H1 (cell line): ENCODE data around the gene ANKRD9. TPM values are rescaled to one million over a fixed set of nuclear protein-coding genes. Genes with fewer than 3 reads are reported as not detected.

Source experiments
- CTCF ChIA-PET: fragments of 300-600 bp; sonication (Branson Sonifier 250); formaldehyde crosslinking; loops from one replicate; lab custom pipeline; 2021; ENCODE audit not compliant: partially characterized antibody; lab: Charles Lee
- POLR2A ChIA-PET: fragments of 300-600 bp; sonication (Branson Sonifier 250); formaldehyde crosslinking; loops from one replicate; lab custom pipeline; 2021; ENCODE audit warnings: inconsistent platforms; ENCODE audit not compliant: partially characterized antibody; lab: Charles Lee
- DNase-seq, 2 experiments: peaks; one replicate each; pipeline versions ENCODE4 v3.0.0 to v3.0.0-alpha.2; 2010 to 2022; ENCODE audit warnings: low spot score in 2 of 2, low read depth in 1 of 2, mixed read lengths in 1 of 2
- FAIRE-seq: peaks from 2 replicates; lab custom pipeline; 2011; peaks lifted over from hg19 to GRCh38; lab: Jason Lieb, UNC
- H2AFZ ChIP-seq: 2 replicates; pipeline ENCODE4 v1.8.1; 2012; ENCODE audit warnings: low read length, inconsistent platforms
- H2AK5ac ChIP-seq: 2 replicates; pipeline ENCODE4 v1.6.1; 2013; ENCODE audit warnings: low read depth, low read length
- H2BK120ac ChIP-seq: replicated peaks from 2 replicates; pipeline ENCODE3; 2013; ENCODE audit warnings: low read depth, low read length, inconsistent platforms
- H2BK12ac ChIP-seq: 2 replicates; pipeline ENCODE4 v1.6.1; 2013; ENCODE audit warnings: low read depth, low read length
- H2BK15ac ChIP-seq: 2 replicates; pipeline ENCODE4 v1.6.1; 2013; ENCODE audit warnings: low read length
- H2BK20ac ChIP-seq: 2 replicates; pipeline ENCODE4 v1.6.1; 2013; ENCODE audit warnings: low read length
- H2BK5ac ChIP-seq: 2 replicates; pipeline ENCODE4 v1.6.1; 2013; ENCODE audit warnings: low read depth, low read length
- H3K14ac ChIP-seq: 2 replicates; pipeline ENCODE4 v1.6.1; 2013; ENCODE audit warnings: inconsistent platforms; ENCODE audit not compliant: insufficient read length
- H3K18ac ChIP-seq: 2 replicates; pipeline ENCODE4 v1.6.1; 2013; ENCODE audit warnings: low read length; ENCODE audit errors: extremely low read depth
- H3K23ac ChIP-seq: 2 replicates; pipeline ENCODE4 v1.6.1; 2013; ENCODE audit warnings: inconsistent platforms; ENCODE audit not compliant: insufficient read length
- H3K23me2 ChIP-seq: 2 replicates; pipeline ENCODE4 v1.6.1; 2013; ENCODE audit warnings: low read depth, low read length
- H3K27ac ChIP-seq: 2 replicates; pipeline ENCODE4 v1.6.1; 2011; ENCODE audit warnings: low read depth, low read length, inconsistent platforms
- H3K27me3 ChIP-seq, 4 experiments: replicated peaks in 1 of 4; 1 replicate in 1 of 4; 2 replicates in 3 of 4; pipeline versions ENCODE4 v1.6.1 to v1.8.1; 2011 to 2013; ENCODE audit warnings: low read length in 3 of 4, mild to moderate bottlenecking in 3 of 4, inconsistent platforms in 2 of 4, mixed read lengths in 2 of 4, moderate library complexity in 1 of 4; ENCODE audit not compliant: control insufficient read depth in 3 of 4, insufficient read depth in 3 of 4; ENCODE audit errors: extremely low read depth in 1 of 4
- H3K36me3 ChIP-seq, 4 experiments: 2 replicates each; pipeline versions ENCODE4 v1.6.1 to v1.8.1; 2011 to 2013; ENCODE audit warnings: mild to moderate bottlenecking in 4 of 4, low read length in 3 of 4, moderate library complexity in 2 of 4, control low read depth in 1 of 4, inconsistent platforms in 1 of 4; ENCODE audit not compliant: insufficient read depth in 4 of 4, control insufficient read depth in 2 of 4
- H3K4ac ChIP-seq: replicated peaks from 2 replicates; pipeline ENCODE3; 2013; ENCODE audit warnings: low read length, low read depth, mixed read lengths, inconsistent platforms; ENCODE audit not compliant: insufficient read length
- H3K4me1 ChIP-seq, 4 experiments: replicated peaks in 1 of 4; 1 replicate in 1 of 4; 2 replicates in 3 of 4; pipeline versions ENCODE4 v1.6.1 to v1.8.1; 2011 to 2013; ENCODE audit warnings: low read length in 3 of 4, inconsistent platforms in 2 of 4, mixed read lengths in 1 of 4; ENCODE audit not compliant: insufficient read depth in 4 of 4, control insufficient read depth in 3 of 4
- H3K4me2 ChIP-seq, 2 experiments: 2 replicates each; pipeline versions ENCODE4 v1.6.1 to v1.8.1; 2011 to 2013; ENCODE audit warnings: low read depth in 2 of 2, low read length in 2 of 2, control low read depth in 1 of 2, inconsistent platforms in 1 of 2, mild to moderate bottlenecking in 1 of 2; ENCODE audit not compliant: insufficient read depth in 1 of 2
- H3K4me3 ChIP-seq, 4 experiments: fragments of 200-600, 300-600 bp in 1 of 4; sonication (generic), shearing (Covaris generic), sonication (Bioruptor Twin) in 1 of 4; 2 replicates each; pipeline versions ENCODE4 v1.5.1 to v1.8.1; 2011 to 2016; ENCODE audit warnings: low read length in 4 of 4, low read depth in 3 of 4, control low read depth in 2 of 4, inconsistent platforms in 2 of 4, mild to moderate bottlenecking in 2 of 4, mixed read lengths in 1 of 4, moderate library complexity in 1 of 4; ENCODE audit not compliant: insufficient read depth in 2 of 4; ENCODE audit errors: extremely low read depth in 1 of 4
- H3K56ac ChIP-seq: replicated peaks from 2 replicates; pipeline ENCODE3; 2013; ENCODE audit warnings: low read depth, mild to moderate bottlenecking, mixed read lengths, low read length, inconsistent platforms; ENCODE audit not compliant: insufficient read length
- H3K79me1 ChIP-seq: 2 replicates; pipeline ENCODE4 v1.6.1; 2013; ENCODE audit warnings: low read depth, low read length, control low read depth
- H3K79me2 ChIP-seq, 2 experiments: 2 replicates each; pipeline versions ENCODE4 v1.6.1 to v1.8.1; 2012 to 2013; ENCODE audit warnings: low read length in 2 of 2, mild to moderate bottlenecking in 2 of 2, inconsistent platforms in 1 of 2; ENCODE audit not compliant: insufficient read depth in 2 of 2, control insufficient read depth in 1 of 2
- H3K9ac ChIP-seq, 4 experiments: replicated peaks in 1 of 4; 1 replicate in 1 of 4; 2 replicates in 3 of 4; pipeline versions ENCODE4 v1.6.1 to v1.8.1; 2011 to 2013; ENCODE audit warnings: low read depth in 3 of 4, low read length in 3 of 4, control low read depth in 2 of 4, mild to moderate bottlenecking in 2 of 4, moderate library complexity in 2 of 4, inconsistent platforms in 1 of 4; ENCODE audit errors: extremely low read depth in 1 of 4
- H3K9me3 ChIP-seq, 2 experiments: 2 replicates each; pipeline versions ENCODE4 v1.6.1 to v1.8.1; 2012 to 2013; ENCODE audit warnings: mild to moderate bottlenecking in 2 of 2, moderate library complexity in 2 of 2, control low read depth in 1 of 2, inconsistent platforms in 1 of 2, low read depth in 1 of 2, low read length in 1 of 2, mixed read lengths in 1 of 2; ENCODE audit not compliant: insufficient read depth in 2 of 2
- H4K20me1 ChIP-seq, 2 experiments: replicated peaks in 1 of 2; 2 replicates each; pipeline versions ENCODE3 to v1.8.1; 2011 to 2013; ENCODE audit warnings: inconsistent platforms in 2 of 2, low read length in 2 of 2, mild to moderate bottlenecking in 1 of 2; ENCODE audit not compliant: insufficient read depth in 2 of 2, control insufficient read depth in 1 of 2
- H4K5ac ChIP-seq: 2 replicates; pipeline ENCODE4 v1.6.1; 2013; ENCODE audit warnings: low read length, low read depth, mixed read lengths, inconsistent platforms; ENCODE audit not compliant: insufficient read length
- H4K8ac ChIP-seq: 2 replicates; pipeline ENCODE4 v1.8.0; 2013; ENCODE audit warnings: mild to moderate bottlenecking, moderate library complexity, low read length, inconsistent platforms; ENCODE audit not compliant: insufficient read depth; ENCODE audit errors: extremely low read depth
- H4K91ac ChIP-seq: replicated peaks from 2 replicates; pipeline ENCODE3; 2013; ENCODE audit warnings: low read length, mixed read lengths, inconsistent platforms; ENCODE audit not compliant: insufficient read length
- BCL11A ChIP-seq, 2 experiments: IDR thresholded peaks; one replicate each; pipeline ENCODE4 v1.6.1; 2011; ENCODE audit warnings: low read depth in 2 of 2, low read length in 2 of 2, mild to moderate bottlenecking in 2 of 2
- CBX8 ChIP-seq: fragments of 300-800, 300-1000 bp; sonication (generic); IDR thresholded peaks from 2 replicates; pipeline ENCODE4 v1.7.1; 2016; ENCODE audit warnings: low read depth, low read length, borderline replicate concordance
- EZH2 ChIP-seq: fragments of 200-600 bp; sonication (generic); IDR thresholded peaks from 2 replicates; pipeline ENCODE4 v1.7.1; 2012; ENCODE audit warnings: low read depth, mild to moderate bottlenecking, moderate library complexity, low read length, inconsistent platforms; ENCODE audit not compliant: severe bottlenecking
- HDAC2 ChIP-seq, 2 experiments: fragments of 300-600 bp in 1 of 2; sonication (generic) in 1 of 2; IDR thresholded peaks; 2 replicates each; pipeline ENCODE4 v1.6.1; 2011 to 2012; ENCODE audit warnings: low read depth in 2 of 2, low read length in 2 of 2, mild to moderate bottlenecking in 2 of 2, moderate library complexity in 2 of 2, borderline replicate concordance in 1 of 2, inconsistent platforms in 1 of 2
- JUN ChIP-seq: IDR thresholded peaks from 2 replicates; pipeline ENCODE4 v1.6.1; 2011; ENCODE audit warnings: low read depth, mild to moderate bottlenecking, improper control_type of control experiment, low read length
- KDM5A ChIP-seq: fragments of 200-600 bp; IDR thresholded peaks from 2 replicates; pipeline ENCODE4 v1.7.1; 2012; ENCODE audit warnings: mild to moderate bottlenecking, low read length, inconsistent platforms, mixed read lengths
- RFX5 ChIP-seq: IDR thresholded peaks from 2 replicates; pipeline ENCODE4 v1.6.1; 2011; ENCODE audit warnings: low read depth, low read length, improper control_type of control experiment, borderline replicate concordance
- SP1 ChIP-seq: IDR thresholded peaks from 2 replicates; pipeline ENCODE4 v1.6.1; 2011; ENCODE audit warnings: low read depth, low read length
- TAF7 ChIP-seq: optimal IDR thresholded peaks from 2 replicates; pipeline ENCODE3; 2011; ENCODE audit warnings: low read depth, mild to moderate bottlenecking, inconsistent platforms, low read length, moderate library complexity, borderline replicate concordance
- ZNF274 ChIP-seq: IDR thresholded peaks from 2 replicates; pipeline ENCODE4 v1.7.0; 2012; ENCODE audit warnings: low read length, borderline replicate concordance; ENCODE audit errors: extremely low read depth
- WGBS, 2 experiments: shearing (Covaris generic) in 1 of 2; methylation state at CpG; one replicate each; pipeline versions ENCODE4 v1.1.6 to v1.1.7; 2013 to 2015; ENCODE audit warnings: low lambda C conversion rate in 2 of 2, mixed read lengths in 2 of 2, inconsistent platforms in 1 of 2, low coverage in 1 of 2, missing lambda C conversion rate in 1 of 2; ENCODE audit not compliant: insufficient replicate concordance in 2 of 2, insufficient coverage in 1 of 2, insufficient read length in 1 of 2; ENCODE audit errors: extremely low coverage in 1 of 2, missing lambda C conversion rate in 1 of 2; 5-methylcytosine and 5-hydroxymethylcytosine counted together
- polyA plus RNA-seq, 7 experiments: library from polyadenylated mRNA; depleted of rRNA in 3 of 7; stranded (reverse) in 5 of 7; unstranded in 2 of 7; fragments of >200 nt in 5 of 7; fragments of 200-250 nt in 2 of 7; gene quantifications; 1 replicate in 5 of 7; 2 replicates in 1 of 7; 4 replicates in 1 of 7; pipeline versions ENCODE4 v1.2.1 to v1.2.3, GENCODE V29; 2011 to 2013; ENCODE audit warnings: missing spikeins in 2 of 7, mixed read lengths in 2 of 7
- total RNA-seq: library from RNA; stranded (reverse); fragmentation: NEBNext Ultra II Directional; extraction: Animal tissue kit (Norgen Biotek cat#: 25700); gene quantifications from 2 replicates; pipeline ENCODE4 v1.2.1, GENCODE V29; 2021
- TF ChIP-seq, protein P1 (sequence below): IDR thresholded peaks from 2 replicates; pipeline ENCODE4 v1.6.1; 2012; ENCODE audit warnings: inconsistent platforms
- TF ChIP-seq, protein P2 (sequence below): IDR thresholded peaks from 2 replicates; pipeline ENCODE4 v1.6.1; 2012; ENCODE audit warnings: inconsistent platforms

The ANKRD9 gene
- total and polyA plus RNA-seq, 2 of the 8 experiments (the other 6 are each of a cell fraction or from before 2014, with no cell fraction given) = 37.0 to 41.8 TPM

DNA sequence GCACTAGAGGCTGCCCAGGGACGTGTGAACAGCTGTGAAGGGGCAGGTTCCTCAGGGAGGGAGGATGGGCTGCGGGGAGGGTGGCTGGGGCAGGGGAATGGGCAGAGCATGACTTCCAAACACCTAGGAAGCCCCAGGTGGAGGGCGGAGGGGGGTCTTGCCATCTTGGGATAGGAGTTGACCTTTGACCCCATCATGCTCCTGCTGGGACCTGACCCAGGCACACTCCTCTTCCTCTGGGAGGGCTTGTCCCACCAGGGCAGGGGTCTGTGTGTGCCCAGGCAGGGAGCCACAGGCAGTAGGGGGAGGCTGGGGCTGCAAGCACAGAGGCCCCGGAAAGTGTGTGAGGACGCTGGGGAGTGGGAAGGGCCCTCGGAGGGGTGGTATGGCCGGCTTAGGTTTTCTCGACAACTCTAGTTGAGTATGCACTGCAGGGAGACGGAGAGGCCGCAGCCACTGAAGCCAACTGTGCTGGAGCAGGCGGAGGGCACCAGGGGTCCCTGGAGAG, 3.3 kb upstream of the ANKRD9 start:
- Histone ChIP-seq H3K4ac (no peak overlapping the region), H3K79me1 (peaks cover 5% of the 10 kb centered on the region; the same call in 1 of the 2 replicates), H2BK20ac (no peak overlapping the region), H3K56ac (no peak overlapping the region), H3K4me1 (peaks cover 0 to 17% (median 13%) of the 10 kb centered on the region in 4 experiments; a peak in 6 of 7 replicates), H3K4me2 (no peak overlapping the region), H4K20me1 (peaks cover 0 to 1% of the 10 kb centered on the region in 2 experiments), H2BK120ac (no peak overlapping the region), H3K9me3 (no peaks in the 10 kb centered on the region), H2AK5ac (0 out of 2 replicates have a peak overlapping the region, but pooled peaks have one; percentile 39), H2BK5ac (no peak overlapping the region), H3K14ac (no peak overlapping the region), H2BK12ac (no peak overlapping the region), H4K5ac (no peak overlapping the region), H3K23ac (no peak overlapping the region), H2BK15ac (no peak overlapping the region), H3K27me3 (peaks cover 0 to 4% (median 1%) of the 10 kb centered on the region in 4 experiments; a peak in 2 of 7 replicates), H4K8ac (peak overlapping the region; percentile 73; the same call in 1 of the 2 replicates), H4K91ac (no peak overlapping the region), H3K23me2 (peaks cover 17% of the 10 kb centered on the region), H3K27ac (no peak overlapping the region), H3K18ac (no peak overlapping the region), H3K79me2 (no peaks in the 10 kb centered on the region), H2AFZ (no peak overlapping the region), H3K4me3 (no peak overlapping the region), H3K36me3 (peaks cover 0 to under 1% (median 0%) of the 10 kb centered on the region in 4 experiments; a peak in 1 of 8 replicates), H3K9ac (no peak overlapping the region)
- ChIA-PET POLR2A (no interaction called here), CTCF (no interaction called here)
- no peak for FAIRE-seq
- no peak for DNase-seq
- WGBS, 2 experiments = 96% methylated on average over 7 of the region's 11 CpGs; no CpG with 5 or more reads in 1 of the 2 experiments
- TF ChIP-seq SP1 = no peak
- TF ChIP-seq HDAC2 (IDR thresholded peaks at IDR 0.05; ENCODE audit: borderline replicate concordance in 1 of 2, low read depth in 2 of 2, low read length in 2 of 2) = no peak
- no peak for TF ChIP-seq BCL11A (IDR thresholded peaks at IDR 0.05; ENCODE audit: low read depth in 2 of 2, low read length in 2 of 2)
- no peak for TF ChIP-seq EZH2
- no peak for TF ChIP-seq TAF7
- TF ChIP-seq, protein P1, sequence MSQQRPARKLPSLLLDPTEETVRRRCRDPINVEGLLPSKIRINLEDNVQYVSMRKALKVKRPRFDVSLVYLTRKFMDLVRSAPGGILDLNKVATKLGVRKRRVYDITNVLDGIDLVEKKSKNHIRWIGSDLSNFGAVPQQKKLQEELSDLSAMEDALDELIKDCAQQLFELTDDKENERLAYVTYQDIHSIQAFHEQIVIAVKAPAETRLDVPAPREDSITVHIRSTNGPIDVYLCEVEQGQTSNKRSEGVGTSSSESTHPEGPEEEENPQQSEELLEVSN = no peak
- no peak for TF ChIP-seq CBX8
- no peak for TF ChIP-seq ZNF274
- TF ChIP-seq, protein P2, sequence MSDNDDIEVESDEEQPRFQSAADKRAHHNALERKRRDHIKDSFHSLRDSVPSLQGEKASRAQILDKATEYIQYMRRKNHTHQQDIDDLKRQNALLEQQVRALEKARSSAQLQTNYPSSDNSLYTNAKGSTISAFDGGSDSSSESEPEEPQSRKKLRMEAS = no peak
- no peak for TF ChIP-seq KDM5A
- no peak for TF ChIP-seq JUN
- no peak for TF ChIP-seq RFX5
